ENCODE measurements around the gene TM4SF4. TPM values are rescaled to one million over a fixed set of nuclear protein-coding genes. Genes with fewer than 3 reads are reported as not detected.

The TM4SF4 gene
- polyA plus RNA-seq, 3 donors, result 0.08 TPM; not detected in 2

DNA sequence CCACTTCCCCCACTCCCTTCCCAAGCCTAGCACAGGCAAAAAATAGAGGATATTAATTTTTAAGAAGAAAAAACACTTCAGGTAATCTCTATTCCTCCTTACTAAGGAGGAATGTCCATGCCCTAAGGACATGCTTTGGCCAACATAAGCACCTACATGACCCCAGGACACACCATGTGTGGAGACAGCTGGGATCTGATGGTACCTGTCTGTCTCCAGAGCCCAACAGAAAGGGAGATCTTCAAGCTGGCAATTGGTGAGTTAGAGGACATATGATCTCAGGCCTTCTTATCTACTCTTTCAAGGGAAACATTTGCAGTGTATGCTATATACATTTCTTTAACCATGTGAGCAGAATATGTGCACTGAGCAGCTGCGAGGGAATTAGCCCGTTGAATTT lies 7.0 kb downstream of the TM4SF4 start:
- no peak for DNase-seq
- Mint-ChIP-seq H3K36me3 (no peaks in the 10 kb centered on the region), H3K27ac (peak overlapping the region in 2 of 7 donors; percentile 73 to 82), H3K27me3 (ENCODE audit: low read depth in 3 of 3) (peaks cover 0 to 2% (median 0%) of the 10 kb centered on the region in 3 donors), H3K9me3 (peaks cover 0 to 2% (median 0%) of the 10 kb centered on the region in 7 donors), H3K4me1 (peaks cover 39% of the 10 kb centered on the region), H3K4me3 (no peak overlapping the region)
- Histone ChIP-seq H3K27me3 (ENCODE audit: control insufficient read depth in 2 of 2, insufficient read depth in 2 of 2, low read length in 2 of 2) (no peaks in the 10 kb centered on the region), H3K4me1 (ENCODE audit: control insufficient read depth in 1 of 2, insufficient read depth in 2 of 2, low read length in 2 of 2) (peaks cover 31 to 37% of the 10 kb centered on the region in 2 donors), H2AFZ (ENCODE audit: insufficient read depth, low read depth, low read length, poor library complexity, severe bottlenecking) (no peak overlapping the region), H3K4me2 (replicated peaks; ENCODE audit: extremely low read depth, low read length, poor library complexity, severe bottlenecking) (no peak overlapping the region), H3K79me2 (ENCODE audit: insufficient read depth, low read length) (no peaks in the 10 kb centered on the region), H3K9ac (ENCODE audit: insufficient read depth, low read length, poor library complexity, severe bottlenecking) (no peak overlapping the region), H3K36me3 (replicated peaks in 1 of 2; ENCODE audit: control insufficient read depth in 1 of 2, insufficient read depth in 2 of 2, low read length in 2 of 2) (no peaks in the 10 kb centered on the region), H3K27ac (ENCODE audit: low read depth in 1 of 2, low read length in 2 of 2) (peak overlapping the region in 1 of 2 donors; percentile 9), H3K9me3 (replicated peaks in 1 of 2; ENCODE audit: control insufficient read depth in 1 of 2, insufficient read depth in 1 of 2, low read length in 2 of 2) (no peaks in the 10 kb centered on the region), H4K20me1 (ENCODE audit: insufficient read depth, low read length) (no peaks in the 10 kb centered on the region), H3K4me3 (replicated peaks in 1 of 3; ENCODE audit: low read depth in 2 of 3, low read length in 3 of 3) (no peak overlapping the region)
- WGBS (ENCODE audit: insufficient coverage), result no CpG with 5 or more reads among the region's 2 CpGs
- TF ChIP-seq, protein P1, sequence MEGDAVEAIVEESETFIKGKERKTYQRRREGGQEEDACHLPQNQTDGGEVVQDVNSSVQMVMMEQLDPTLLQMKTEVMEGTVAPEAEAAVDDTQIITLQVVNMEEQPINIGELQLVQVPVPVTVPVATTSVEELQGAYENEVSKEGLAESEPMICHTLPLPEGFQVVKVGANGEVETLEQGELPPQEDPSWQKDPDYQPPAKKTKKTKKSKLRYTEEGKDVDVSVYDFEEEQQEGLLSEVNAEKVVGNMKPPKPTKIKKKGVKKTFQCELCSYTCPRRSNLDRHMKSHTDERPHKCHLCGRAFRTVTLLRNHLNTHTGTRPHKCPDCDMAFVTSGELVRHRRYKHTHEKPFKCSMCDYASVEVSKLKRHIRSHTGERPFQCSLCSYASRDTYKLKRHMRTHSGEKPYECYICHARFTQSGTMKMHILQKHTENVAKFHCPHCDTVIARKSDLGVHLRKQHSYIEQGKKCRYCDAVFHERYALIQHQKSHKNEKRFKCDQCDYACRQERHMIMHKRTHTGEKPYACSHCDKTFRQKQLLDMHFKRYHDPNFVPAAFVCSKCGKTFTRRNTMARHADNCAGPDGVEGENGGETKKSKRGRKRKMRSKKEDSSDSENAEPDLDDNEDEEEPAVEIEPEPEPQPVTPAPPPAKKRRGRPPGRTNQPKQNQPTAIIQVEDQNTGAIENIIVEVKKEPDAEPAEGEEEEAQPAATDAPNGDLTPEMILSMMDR (IDR thresholded peaks at IDR 0.05), result no peak
- intact Hi-C loops (cut with micrococcal nuclease), result loop anchor here in 1 of 2 donors (5.0 kb wide), 1 partner anchor 129 kb away; no protein-coding TSS in a partner anchor

- TF ChIP-seq, protein P1 (IDR thresholded peaks at IDR 0.05), result no peak
- no peak overlapping the region for H3K27ac ChIP-seq (ENCODE audit: low read depth in 1 of 2, low read length in 2 of 2)
Measured at GRCh38 chr3:149486726-149487125, 12.2 kb downstream of the TM4SF4 start.

More at GRCh38 chr3:149486726-149487125, 12.2 kb downstream of the TM4SF4 start:
- Mint-ChIP-seq H3K4me1 (peaks cover 12% of the 10 kb centered on the region), H3K4me3 (no peak overlapping the region), H3K9me3 (peaks cover 0 to 7% (median 2%) of the 10 kb centered on the region in 7 donors), H3K36me3 (no peaks in the 10 kb centered on the region), H3K27ac (peak overlapping the region in 1 of 7 donors; percentile 41), H3K27me3 (ENCODE audit: low read depth in 3 of 3) (peaks cover 4 to 7% (median 5%) of the 10 kb centered on the region in 3 donors)
- peaks cover 0 to 2% of the 10 kb centered on the region in 2 donors for H3K4me1 ChIP-seq (ENCODE audit: control insufficient read depth in 1 of 2, insufficient read depth in 2 of 2, low read length in 2 of 2)
- no peak overlapping the region for H3K9ac ChIP-seq (ENCODE audit: insufficient read depth, low read length, poor library complexity, severe bottlenecking)
- H3K9me3 ChIP-seq (replicated peaks in 1 of 2; ENCODE audit: control insufficient read depth in 1 of 2, insufficient read depth in 1 of 2, low read length in 2 of 2), result no peaks in the 10 kb centered on the region
- 100% methylated on average over 2 of the region's 5 CpGs for WGBS (ENCODE audit: insufficient coverage)
- H4K20me1 ChIP-seq (ENCODE audit: insufficient read depth, low read length), result no peaks in the 10 kb centered on the region
- H3K79me2 ChIP-seq (ENCODE audit: insufficient read depth, low read length), result no peaks in the 10 kb centered on the region
- H3K4me3 ChIP-seq (replicated peaks in 1 of 3; ENCODE audit: low read depth in 2 of 3, low read length in 3 of 3), result no peak overlapping the region
- no peak overlapping the region for H3K4me2 ChIP-seq (replicated peaks; ENCODE audit: extremely low read depth, low read length, poor library complexity, severe bottlenecking)
- no peaks in the 10 kb centered on the region for H3K36me3 ChIP-seq (replicated peaks in 1 of 2; ENCODE audit: control insufficient read depth in 1 of 2, insufficient read depth in 2 of 2, low read length in 2 of 2)
- intact Hi-C loops (cut with micrococcal nuclease), result no loop called here
- H2AFZ ChIP-seq (ENCODE audit: insufficient read depth, low read depth, low read length, poor library complexity, severe bottlenecking), result no peak overlapping the region
- no peak for DNase-seq
- peaks cover 0 to under 1% of the 10 kb centered on the region in 2 donors for H3K27me3 ChIP-seq (ENCODE audit: control insufficient read depth in 2 of 2, insufficient read depth in 2 of 2, low read length in 2 of 2)
